Lung (tissue), 12 donors: ENCODE measurements around the gene FAM98A. TPM values are rescaled to one million over a fixed set of nuclear protein-coding genes. Genes with fewer than 3 reads are reported as not detected.

Experiments used
- ATAC-seq: fragments of 200-7000 bp; cut with Tn5 transposase; one replicate; pipeline ENCODE4 v1.9.1; 2020; ENCODE audit warnings: moderate number of reproducible peaks; ENCODE audit not compliant: insufficient read depth, low FRiP score
- DNase-seq, 3 donors: peaks; one replicate each; pipeline ENCODE4 v3.0.0-alpha.2; 2013 to 2017
- H3K27ac ChIP-seq, 2 donors: one replicate each; pipeline ENCODE4 v1.5.1; 2013; ENCODE audit warnings: mild to moderate bottlenecking in 2 of 2, moderate library complexity in 2 of 2, control low read depth in 1 of 2, inconsistent platforms in 1 of 2, low read depth in 1 of 2, low read length in 1 of 2
- H3K27me3 ChIP-seq, 3 donors: one replicate each; pipeline ENCODE4 v1.5.1; 2013; ENCODE audit warnings: low read length in 2 of 3; ENCODE audit not compliant: control insufficient read depth in 3 of 3, insufficient read depth in 3 of 3
- H3K36me3 ChIP-seq, 4 donors: one replicate each; pipeline ENCODE4 v1.5.1; 2013; ENCODE audit warnings: low read length in 4 of 4, mild to moderate bottlenecking in 1 of 4, moderate library complexity in 1 of 4; ENCODE audit not compliant: control insufficient read depth in 4 of 4, insufficient read depth in 4 of 4
- H3K4me1 ChIP-seq, 5 donors: one replicate each; pipeline ENCODE4 v1.5.1; 2013; ENCODE audit warnings: low read length in 5 of 5, mild to moderate bottlenecking in 2 of 5, moderate library complexity in 1 of 5; ENCODE audit not compliant: control insufficient read depth in 5 of 5, insufficient read depth in 5 of 5
- H3K4me3 ChIP-seq: one replicate; pipeline ENCODE4 v1.5.1; 2013; ENCODE audit warnings: mild to moderate bottlenecking, control low read depth, moderate library complexity
- H3K9ac ChIP-seq, 2 donors: one replicate each; pipeline ENCODE4 v1.5.1; 2013; ENCODE audit warnings: low read length in 2 of 2, control low read depth in 1 of 2; ENCODE audit not compliant: insufficient read depth in 1 of 2
- H3K9me3 ChIP-seq, 4 donors: one replicate each; pipeline ENCODE4 v1.5.1; 2013; ENCODE audit warnings: low read length in 3 of 4, mild to moderate bottlenecking in 1 of 4, moderate library complexity in 1 of 4; ENCODE audit not compliant: control insufficient read depth in 4 of 4, insufficient read depth in 3 of 4
- CTCF ChIP-seq: IDR thresholded peaks from 2 replicates; pipeline ENCODE4 v1.5.1; 2012; ENCODE audit warnings: mild to moderate bottlenecking; ENCODE audit errors: control extremely low read depth, extremely low read depth
- WGBS, 2 donors: extraction: QIAGEN DNeasy Blood & Tissue Kit; methylation state at CpG; one replicate each; pipeline ENCODE4 v1.1.7; 2013; 5-methylcytosine and 5-hydroxymethylcytosine counted together
- polyA plus RNA-seq, 2 donors: library from polyadenylated mRNA; stranded (reverse); fragments of 200-250 nt; gene quantifications; one replicate each; pipeline ENCODE4 v1.2.1, GENCODE V29; 2013
- total RNA-seq, 2 donors: library from RNA; depleted of rRNA in 1 of 2; stranded (reverse); fragments of >200 nt in 1 of 2; gene quantifications; one replicate each; pipeline ENCODE4 v1.2.1, GENCODE V29; 2014 to 2021
- donor health status: control.
- donor health status: control.
- donor health status: Bipolar disorder and iron deficiency.
- donor health status: healthy.
- donor health status: DM: yes; HTN: yes; CAD: no.

The FAM98A gene
- total and polyA plus RNA-seq, 4 donors, result 14.9 to 33.9 (median 28.0) TPM

- Histone ChIP-seq H3K4me3 (no peak overlapping the region), H3K27me3 (no peaks in the 10 kb centered on the region), H3K9ac (no peak overlapping the region), H3K36me3 (peaks cover 0 to 3% (median 0%) of the 10 kb centered on the region in 4 donors), H3K4me1 (no peaks in the 10 kb centered on the region), H3K27ac (no peak overlapping the region), H3K9me3 (no peaks in the 10 kb centered on the region)
- no peak for TF ChIP-seq CTCF
- DNase-seq, result no peak
- 72 to 84% methylated on average over 2 of the region's 2 CpGs for WGBS, 2 donors
- ATAC-seq, result no peak
Observed at GRCh38 chr2:33570681-33571080, 28.4 kb downstream of the FAM98A start.

GRCh38 chr2:33561872-33562271, 37.2 kb downstream of the FAM98A start:
- DNase-seq (no peak), ATAC-seq (no peak)
- Histone ChIP-seq H3K4me3 (no peak overlapping the region), H3K9ac (no peak overlapping the region), H3K36me3 (peaks cover 0 to 18% (median 3%) of the 10 kb centered on the region in 4 donors), H3K27me3 (no peaks in the 10 kb centered on the region), H3K27ac (no peak overlapping the region), H3K4me1 (peaks cover 0 to 1% (median 0%) of the 10 kb centered on the region in 5 donors), H3K9me3 (no peaks in the 10 kb centered on the region)
- no peak for TF ChIP-seq CTCF

- H3K9ac ChIP-seq, result no peak overlapping the region
- 67 to 72% methylated on average over 2 of the region's 2 CpGs for WGBS, 2 donors
Observed at GRCh38 chr2:33560017-33560416, 39.1 kb downstream of the FAM98A start.

More at GRCh38 chr2:33560017-33560416, 39.1 kb downstream of the FAM98A start:
- H3K9me3 ChIP-seq, result no peaks in the 10 kb centered on the region
- TF ChIP-seq CTCF, result no peak
- peak in 2 of 3 donors; percentile 18 to 43 for DNase-seq
- ATAC-seq, result no peak
- peaks cover 0 to 3% (median 0%) of the 10 kb centered on the region in 5 donors for H3K4me1 ChIP-seq
- H3K27me3 ChIP-seq, result no peaks in the 10 kb centered on the region
- no peak overlapping the region for H3K4me3 ChIP-seq
- H3K27ac ChIP-seq, result no peak overlapping the region
- peaks cover 0 to 15% (median 3%) of the 10 kb centered on the region in 4 donors for H3K36me3 ChIP-seq
